Pancreas (tissue), 10 donors: ENCODE results near the gene KCNK10. TPM values are rescaled to one million over a fixed set of nuclear protein-coding genes. Genes with fewer than 3 reads are reported as not detected.

Experiments used
- ATAC-seq, 4 donors: fragments of 200-7000 bp; cut with Tn5 transposase; one replicate each; pipeline versions ENCODE4 v1.8.0 to v1.9.1; 2020; ENCODE audit warnings: mild to moderate bottlenecking in 4 of 4, moderate library complexity in 4 of 4
- DNase-seq, 6 donors: peaks; one replicate each; pipeline ENCODE4 v3.0.0-alpha.2; 2020
- FAIRE-seq: peaks from 2 replicates; lab custom pipeline; 2012; peaks lifted over from hg19 to GRCh38; lab: Jason Lieb, UNC
- H3K27ac ChIP-seq, 4 donors: fragments of 200-600 bp; sonication (generic); 1 replicate in 3 of 4; 2 replicates in 1 of 4; pipeline versions ENCODE4 v1.5.0 to v1.8.0; 2020
- H3K27me3 ChIP-seq, 4 donors: fragments of 200-600 bp; one replicate each; pipeline ENCODE4 v1.8.0; 2021
- H3K36me3 ChIP-seq, 3 donors: fragments of 200-600 bp; sonication (generic) in 1 of 3; one replicate each; pipeline versions ENCODE4 v1.5.0 to v1.8.0; 2020 to 2021
- H3K4me1 ChIP-seq, 3 donors: fragments of 200-600 bp; one replicate each; pipeline ENCODE4 v1.8.0; 2021
- H3K4me3 ChIP-seq, 4 donors: fragments of 200-600 bp; sonication (generic) in 2 of 4; one replicate each; pipeline versions ENCODE4 v1.5.0 to v1.8.0; 2020 to 2021
- H3K9me3 ChIP-seq, 4 donors: fragments of 200-600 bp; one replicate each; pipeline ENCODE4 v1.8.0; 2021
- WGBS, 2 donors: extraction: QIAGEN DNeasy Blood & Tissue Kit; methylation state at CpG; one replicate each; pipeline ENCODE4 v1.1.7; 2013; 5-methylcytosine and 5-hydroxymethylcytosine counted together
- intact Hi-C, 3 donors: fragments of 100-400 bp; cut with DNase I; formaldehyde crosslinking; loops; one replicate each; pipeline versions ENCODE4 v1.11.1 to v1.14.2; 2022
- polyA plus RNA-seq, 2 donors: library from polyadenylated mRNA; stranded (reverse); fragments of 200-250 nt; gene quantifications; one replicate each; pipeline ENCODE4 v1.2.3, GENCODE V29; 2013
- total RNA-seq, 6 donors: library from RNA; stranded (reverse); fragmentation: NEBNext Ultra II Directional in 4 of 6; extraction: Animal tissue kit (Norgen Biotek cat#: 25700) in 4 of 6; gene quantifications; one replicate each; pipeline versions ENCODE4 v1.2.1 to v1.2.4, GENCODE V29; 2021 to 2023
- TF ChIP-seq, protein P1 (sequence below), 4 donors: fragments of 200-600 bp; sonication (generic) in 3 of 4; IDR thresholded peaks; one replicate each; pipeline versions ENCODE4 v1.5.0 to v1.8.0; 2021; ENCODE audit warnings: antibody characterized with exemption in 4 of 4
- donor health status: healthy with polysubstance abuse.
- donor health status: DM: no; HTN: no; CAD: no; lungs with moderate emphysema.
- donor health status: DM: no; HTN: no; CAD: no.
- donor health status: control.
- donor health status: control.
- donor health status: Bipolar disorder and iron deficiency.
- donor health status: DM: yes; HTN: yes; CAD: no.
- donor health status: DM: no; HTN: no; CAD: no.
- donor health status: DM: no; HTN: no; CAD: no.
- donor health status: DM: yes; HTN: yes; CAD: no.

The KCNK10 gene
- total and polyA plus RNA-seq, 8 donors: 0.42 to 2.3 (median 1.1) TPM

DNA sequence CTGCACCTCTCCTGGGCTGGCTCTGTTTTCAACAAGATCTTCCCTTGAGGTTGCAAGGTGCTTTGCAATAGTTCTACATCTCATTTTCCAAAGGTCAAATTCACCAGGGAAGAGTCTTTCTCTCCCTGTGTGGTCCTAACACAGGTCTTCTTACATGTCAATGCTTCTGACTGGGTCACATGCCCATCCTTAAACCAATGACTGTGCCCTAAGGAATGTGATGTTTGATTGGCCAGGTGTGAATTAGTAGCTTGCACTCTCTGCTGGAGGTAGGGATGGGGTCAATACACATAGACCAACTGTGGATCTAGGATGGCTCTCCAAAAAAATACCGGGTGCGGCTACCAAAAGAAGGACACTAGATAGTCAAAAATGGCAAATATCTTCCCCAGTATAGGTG lies 19.9 kb upstream of the KCNK10 start:
- FAIRE-seq (no peak), ATAC-seq (no peak), DNase-seq (no peak)
- no peaks in the 10 kb centered on the region for H3K9me3 ChIP-seq
- H3K4me3 ChIP-seq: no peak overlapping the region
- H3K36me3 ChIP-seq: no peaks in the 10 kb centered on the region
- TF ChIP-seq, protein P1, sequence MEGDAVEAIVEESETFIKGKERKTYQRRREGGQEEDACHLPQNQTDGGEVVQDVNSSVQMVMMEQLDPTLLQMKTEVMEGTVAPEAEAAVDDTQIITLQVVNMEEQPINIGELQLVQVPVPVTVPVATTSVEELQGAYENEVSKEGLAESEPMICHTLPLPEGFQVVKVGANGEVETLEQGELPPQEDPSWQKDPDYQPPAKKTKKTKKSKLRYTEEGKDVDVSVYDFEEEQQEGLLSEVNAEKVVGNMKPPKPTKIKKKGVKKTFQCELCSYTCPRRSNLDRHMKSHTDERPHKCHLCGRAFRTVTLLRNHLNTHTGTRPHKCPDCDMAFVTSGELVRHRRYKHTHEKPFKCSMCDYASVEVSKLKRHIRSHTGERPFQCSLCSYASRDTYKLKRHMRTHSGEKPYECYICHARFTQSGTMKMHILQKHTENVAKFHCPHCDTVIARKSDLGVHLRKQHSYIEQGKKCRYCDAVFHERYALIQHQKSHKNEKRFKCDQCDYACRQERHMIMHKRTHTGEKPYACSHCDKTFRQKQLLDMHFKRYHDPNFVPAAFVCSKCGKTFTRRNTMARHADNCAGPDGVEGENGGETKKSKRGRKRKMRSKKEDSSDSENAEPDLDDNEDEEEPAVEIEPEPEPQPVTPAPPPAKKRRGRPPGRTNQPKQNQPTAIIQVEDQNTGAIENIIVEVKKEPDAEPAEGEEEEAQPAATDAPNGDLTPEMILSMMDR (IDR thresholded peaks at IDR 0.05): no peak
- no peaks in the 10 kb centered on the region for H3K4me1 ChIP-seq
- 66 to 95% methylated on average over 2 of the region's 2 CpGs for whole genome bisulfite sequencing, 2 donors
- intact Hi-C loops: no loop called here
- no peaks in the 10 kb centered on the region for H3K27me3 ChIP-seq
- H3K27ac ChIP-seq: no peak overlapping the region

DNA sequence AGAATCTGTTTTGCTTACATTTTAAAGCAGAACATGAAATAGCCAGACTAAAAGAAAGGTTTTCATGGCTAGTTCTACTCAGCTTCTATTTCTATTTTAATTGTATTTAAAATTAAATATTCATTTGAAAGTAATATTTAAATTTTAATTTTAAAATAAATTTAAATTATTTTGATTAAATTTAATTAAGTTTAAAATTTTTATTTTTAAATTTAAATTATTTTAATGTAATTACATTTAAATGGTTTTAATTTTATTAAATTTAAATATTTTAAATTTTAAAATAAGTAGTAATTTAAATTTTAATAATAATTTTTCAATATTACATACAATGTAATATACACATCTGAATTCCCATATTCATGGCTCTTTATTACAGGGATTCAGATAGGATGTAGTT lies 17.3 kb upstream of the KCNK10 start:
- no peak overlapping the region for H3K27ac ChIP-seq
- DNase-seq (no peak), ATAC-seq (no peak), FAIRE-seq (peak; percentile 98)
- intact Hi-C loops: no loop called here
- no peaks in the 10 kb centered on the region for H3K27me3 ChIP-seq
- H3K9me3 ChIP-seq: no peaks in the 10 kb centered on the region
- H3K36me3 ChIP-seq: no peaks in the 10 kb centered on the region
- H3K4me1 ChIP-seq: no peaks in the 10 kb centered on the region
- no peak overlapping the region for H3K4me3 ChIP-seq
- TF ChIP-seq, protein P1 (IDR thresholded peaks at IDR 0.05): no peak

DNA sequence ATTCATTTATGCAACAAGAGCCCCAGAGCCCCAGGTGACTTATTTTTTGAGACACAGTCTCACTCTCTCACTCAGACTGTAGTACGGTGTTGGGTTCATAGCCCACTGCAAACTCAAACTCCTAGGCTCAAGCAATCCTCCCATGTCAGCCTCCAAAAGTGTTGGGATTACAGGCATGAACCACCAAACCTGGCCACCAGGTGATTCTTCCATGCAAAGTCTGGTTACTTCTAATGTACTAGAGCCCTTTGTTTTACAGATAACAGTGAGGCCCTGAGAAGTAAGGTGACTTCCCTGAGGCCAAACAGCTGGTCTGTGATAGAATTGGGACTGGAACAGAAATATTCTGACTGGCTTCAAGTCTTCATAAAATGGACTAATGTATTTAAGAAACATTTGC lies 10.0 kb upstream of the KCNK10 start:
- WGBS, 2 donors: 85 to 94% methylated on average over 1 of the region's 1 CpG
- Histone ChIP-seq H3K36me3 (no peaks in the 10 kb centered on the region), H3K4me1 (no peaks in the 10 kb centered on the region), H3K4me3 (no peak overlapping the region), H3K27me3 (no peaks in the 10 kb centered on the region), H3K9me3 (no peaks in the 10 kb centered on the region), H3K27ac (no peak overlapping the region)
- DNase-seq (no peak), FAIRE-seq (no peak), ATAC-seq (no peak)
- TF ChIP-seq, protein P1 (IDR thresholded peaks at IDR 0.05): no peak
- intact Hi-C loops: no loop called here

DNA sequence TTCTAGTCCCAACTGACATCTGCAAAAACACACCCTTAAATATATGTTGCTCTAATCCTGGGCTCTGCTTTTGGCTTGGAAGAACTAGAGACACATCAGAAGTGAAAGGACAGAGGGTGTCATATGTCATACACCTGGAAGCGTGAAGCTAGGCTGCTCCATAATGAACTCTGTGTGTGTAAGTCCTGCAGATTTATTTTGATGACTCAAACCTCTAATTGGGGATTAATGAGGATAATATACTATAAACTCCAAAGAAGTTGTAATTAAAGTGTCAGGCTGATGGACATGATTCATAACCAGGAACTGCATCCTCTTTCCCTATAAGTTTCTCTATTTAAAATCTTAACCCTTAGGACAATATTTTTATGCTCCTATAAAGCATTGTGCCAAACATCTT lies 4.4 kb upstream of the KCNK10 start:
- ATAC-seq (no peak), DNase-seq (no peak), FAIRE-seq (no peak)
- no peaks in the 10 kb centered on the region for H3K4me1 ChIP-seq
- H3K36me3 ChIP-seq: no peaks in the 10 kb centered on the region
- H3K27ac ChIP-seq: no peak overlapping the region
- no peak overlapping the region for H3K4me3 ChIP-seq
- intact Hi-C loops: no loop called here
- H3K9me3 ChIP-seq: no peaks in the 10 kb centered on the region
- WGBS, 2 donors: 28 to 44% methylated on average over 1 of the region's 1 CpG
- TF ChIP-seq, protein P1 (IDR thresholded peaks at IDR 0.05): no peak
- H3K27me3 ChIP-seq: peaks cover 0 to 10% (median 1%) of the 10 kb centered on the region in 4 donors

DNA sequence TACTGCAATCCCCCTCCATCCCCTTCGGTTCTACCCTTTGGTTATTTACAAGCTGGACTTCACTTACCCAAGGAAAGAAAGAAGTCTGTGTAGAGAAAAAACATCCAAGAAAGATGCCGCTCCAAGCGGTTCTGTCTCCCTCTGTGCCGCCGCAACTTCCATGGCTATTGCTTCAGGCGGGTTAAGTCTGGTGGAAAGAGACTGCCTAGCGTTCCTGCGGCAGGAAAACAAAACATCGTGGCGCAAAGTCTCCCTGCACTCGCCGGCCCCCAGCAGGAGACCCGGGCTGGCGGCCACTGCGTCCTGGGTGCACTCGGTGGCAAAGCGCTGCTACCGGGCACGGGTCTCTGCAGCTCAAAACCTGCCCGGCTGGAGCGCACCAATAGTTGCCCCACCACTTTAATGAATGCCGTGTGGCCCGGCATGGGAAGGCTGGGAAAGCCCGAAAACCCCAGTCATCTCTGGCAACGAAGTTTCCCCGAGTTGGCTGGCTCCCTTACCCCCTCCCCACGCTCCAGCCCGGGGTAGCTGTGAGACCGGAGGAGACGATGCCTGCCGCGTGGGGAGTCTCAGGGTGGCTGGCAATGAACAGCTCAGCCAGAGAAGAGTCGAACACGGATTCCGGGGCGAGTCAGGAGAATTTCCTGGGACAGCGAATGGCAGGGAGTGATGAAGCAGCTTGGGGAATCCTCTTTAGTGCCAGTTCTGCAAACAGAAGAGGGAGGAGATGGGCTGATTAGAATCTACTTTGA lies 3.5 kb upstream of the KCNK10 start:
- no peaks in the 10 kb centered on the region for H3K36me3 ChIP-seq
- peaks cover 0 to 10% (median 1%) of the 10 kb centered on the region in 4 donors for H3K27me3 ChIP-seq
- 1% methylated on average over 37 of the region's 37 CpGs for WGBS, 2 donors
- no peak for ATAC-seq
- no peak for FAIRE-seq
- no peaks in the 10 kb centered on the region for H3K9me3 ChIP-seq
- H3K27ac ChIP-seq: no peak overlapping the region
- TF ChIP-seq, protein P1 (IDR thresholded peaks at IDR 0.05): no peak
- no peaks in the 10 kb centered on the region for H3K4me1 ChIP-seq
- peak overlapping the region in 1 of 4 donors; percentile 4 for H3K4me3 ChIP-seq
- DNase-seq: no peak
- intact Hi-C loops: no loop called here
